SK-N-SH (cell line): Measurements from ENCODE around the gene SLC39A7.

ENCODE experiments used
- CTCF ChIP-seq: fragments of 200-600 bp; sonication (generic); IDR thresholded peaks from 2 replicates; pipeline ENCODE4 v1.6.1; 2017; ENCODE audit warnings: antibody characterized with exemption, mild to moderate bottlenecking, moderate library complexity
- ELF1 ChIP-seq: IDR thresholded peaks from 2 replicates; pipeline ENCODE4 v1.4.0; 2012
- EP300 ChIP-seq, 2 experiments: IDR thresholded peaks; 2 replicates each; pipeline versions ENCODE4 v1.4.0 to v1.6.1; 2012; ENCODE audit warnings: borderline replicate concordance in 1 of 2, low read depth in 1 of 2, low read length in 1 of 2
- RCOR1 ChIP-seq: fragments of 150-350 bp; IDR thresholded peaks from 2 replicates; pipeline ENCODE4 v1.6.1; 2017; ENCODE audit warnings: antibody characterized with exemption, low read length
- REST ChIP-seq: IDR thresholded peaks from 2 replicates; pipeline ENCODE4 v1.6.1; 2012; ENCODE audit warnings: mild to moderate bottlenecking, low read depth, low read length, moderate library complexity
- RFX5 ChIP-seq: IDR thresholded peaks from 2 replicates; pipeline ENCODE4 v1.6.1; 2012; ENCODE audit warnings: mild to moderate bottlenecking, improper control_type of control experiment, low read length
- SIN3A ChIP-seq: IDR thresholded peaks from 2 replicates; pipeline ENCODE4 v1.6.1; 2012; ENCODE audit warnings: low read depth, mild to moderate bottlenecking, low read length, moderate library complexity, borderline replicate concordance
- USF2 ChIP-seq: fragments of 150-350 bp; IDR thresholded peaks from 2 replicates; pipeline ENCODE4 v1.6.1; 2017; ENCODE audit warnings: antibody characterized with exemption, low read length, low read depth, borderline replicate concordance

- TF ChIP-seq CTCF (no peak), USF2 (no peak), RFX5 (no peak), EP300 (IDR thresholded peaks at IDR 0.05; ENCODE audit: borderline replicate concordance in 1 of 2, low read depth in 1 of 2, low read length in 1 of 2) (no peak), ELF1 (no peak), RCOR1 (no peak), SIN3A (no peak), REST (peak; percentile 88)
Measured at GRCh38 chr6:33195304-33196165, 5.1 kb upstream of the SLC39A7 start.
